ENCODE results near the gene ERN2.
A peak's percentile ranks its signal among the peaks of the same experiment; 100 is the strongest.

The ERN2 gene

DNA sequence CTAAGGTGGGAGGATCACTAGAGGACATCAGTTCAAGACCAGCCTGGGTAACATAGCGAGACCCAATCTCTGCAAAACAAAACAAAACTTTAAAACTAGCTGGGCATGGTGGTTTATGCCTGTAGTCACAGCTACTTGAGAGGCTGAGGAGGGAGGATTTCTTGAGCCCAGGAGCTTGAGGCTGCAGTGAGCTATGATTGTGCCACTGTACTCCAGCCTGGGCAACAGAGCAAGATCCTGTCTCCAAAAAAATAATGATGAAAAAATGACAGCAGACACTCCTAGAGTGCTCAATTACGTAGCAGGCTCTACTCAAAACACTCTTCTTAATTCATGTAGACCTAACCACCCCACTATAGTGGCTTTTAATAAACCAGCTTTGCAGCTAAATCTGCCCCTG lies 12.9 kb downstream of the ERN2 start:
- ChIA-PET CTCF (interaction anchor here (1.1 kb wide), 1 partner anchor 21 kb away, joined by 3 read pairs; no protein-coding TSS in a partner anchor), POLR2A (interaction anchor here (0.6 to 1.0 kb wide), 2 partner anchors 30 to 59 kb away, joined by 3 read pairs; partner anchors contain the start of genes DCTN5 and PALB2)
- TF ChIP-seq ZNF384 (IDR thresholded peaks at IDR 0.05) (no peak), FOXM1 (IDR thresholded peaks at IDR 0.05; ENCODE audit: borderline replicate concordance) (no peak), CTBP1 (IDR thresholded peaks at IDR 0.05; ENCODE audit: borderline replicate concordance) (no peak), ARNT (IDR thresholded peaks at IDR 0.05) (no peak), LEF1 (IDR thresholded peaks at IDR 0.05; ENCODE audit: borderline replicate concordance) (no peak), L3MBTL2 (conservative IDR thresholded peaks at IDR 0.05) (no peak), TARDBP (IDR thresholded peaks at IDR 0.05) (no peak)
- TF ChIP-seq, protein P1, sequence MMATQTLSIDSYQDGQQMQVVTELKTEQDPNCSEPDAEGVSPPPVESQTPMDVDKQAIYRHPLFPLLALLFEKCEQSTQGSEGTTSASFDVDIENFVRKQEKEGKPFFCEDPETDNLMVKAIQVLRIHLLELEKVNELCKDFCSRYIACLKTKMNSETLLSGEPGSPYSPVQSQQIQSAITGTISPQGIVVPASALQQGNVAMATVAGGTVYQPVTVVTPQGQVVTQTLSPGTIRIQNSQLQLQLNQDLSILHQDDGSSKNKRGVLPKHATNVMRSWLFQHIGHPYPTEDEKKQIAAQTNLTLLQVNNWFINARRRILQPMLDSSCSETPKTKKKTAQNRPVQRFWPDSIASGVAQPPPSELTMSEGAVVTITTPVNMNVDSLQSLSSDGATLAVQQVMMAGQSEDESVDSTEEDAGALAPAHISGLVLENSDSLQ (IDR thresholded peaks at IDR 0.05) = no peak
- DNase-seq (ENCODE audit: extremely low spot score) = no peak

DNA sequence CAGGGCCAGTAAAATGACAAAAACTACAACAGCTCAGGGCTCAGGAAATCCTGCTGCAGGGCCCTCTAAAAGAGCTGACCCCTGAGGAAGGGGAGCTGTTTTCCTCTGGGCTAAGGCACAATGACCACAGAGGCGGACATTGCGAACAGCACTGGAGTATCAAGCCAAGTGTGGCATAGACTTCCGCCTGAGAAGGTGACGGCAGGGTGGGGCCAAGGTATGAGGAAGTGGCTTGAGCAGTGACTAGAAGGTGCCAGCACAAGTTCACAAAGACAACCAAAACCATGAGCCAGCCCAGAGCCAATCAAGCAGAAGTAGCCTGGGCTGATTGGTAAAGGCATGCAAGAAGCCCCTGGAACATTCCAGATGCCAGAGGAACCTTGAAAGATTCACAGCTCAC lies 13.9 kb downstream of the ERN2 start:
- POLR2A ChIA-PET = no interaction called here
- no peak for DNase-seq (ENCODE audit: extremely low spot score)
- no peak for TF ChIP-seq FOXK2 (IDR thresholded peaks at IDR 0.05)
- no peak for TF ChIP-seq SP1 (IDR thresholded peaks at IDR 0.05)
- TF ChIP-seq SUZ12 (IDR thresholded peaks at IDR 0.05) = no peak
- no peak for TF ChIP-seq ARNT (IDR thresholded peaks at IDR 0.05)
- TF ChIP-seq HDGF (IDR thresholded peaks at IDR 0.05; ENCODE audit: borderline replicate concordance) = no peak
- no peak for TF ChIP-seq ELF4 (IDR thresholded peaks at IDR 0.05)
- TF ChIP-seq BHLHE40 (IDR thresholded peaks at IDR 0.05; ENCODE audit: borderline replicate concordance) = no peak
- CTCF ChIA-PET = no interaction called here

DNA sequence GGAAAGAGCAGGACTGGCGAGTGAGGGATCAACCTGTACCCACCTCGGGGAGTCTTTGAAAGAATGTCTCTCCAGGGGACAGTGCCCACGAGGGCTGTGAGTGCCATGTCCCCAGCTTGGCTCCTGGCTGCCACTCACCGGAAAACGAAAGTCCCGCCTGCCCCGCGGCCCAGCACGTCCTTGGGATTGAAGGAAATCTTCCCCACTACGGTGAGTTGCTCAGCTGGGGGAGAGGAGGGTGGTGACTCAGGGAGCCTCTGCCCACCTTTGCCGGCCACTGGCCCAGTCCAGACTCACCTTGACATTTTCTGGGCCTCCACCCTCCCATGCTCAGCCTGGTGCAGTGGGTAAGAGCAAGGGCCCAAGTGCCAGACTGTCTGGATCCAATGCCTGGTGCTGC lies 17.3 kb downstream of the ERN2 start:
- no peak for DNase-seq (ENCODE audit: extremely low spot score)
- TF ChIP-seq NFRKB (IDR thresholded peaks at IDR 0.05) (no peak), CTBP1 (IDR thresholded peaks at IDR 0.05; ENCODE audit: borderline replicate concordance) (no peak), ELF4 (IDR thresholded peaks at IDR 0.05) (no peak)
- ChIA-PET POLR2A (no interaction called here), CTCF (no interaction called here)

DNA sequence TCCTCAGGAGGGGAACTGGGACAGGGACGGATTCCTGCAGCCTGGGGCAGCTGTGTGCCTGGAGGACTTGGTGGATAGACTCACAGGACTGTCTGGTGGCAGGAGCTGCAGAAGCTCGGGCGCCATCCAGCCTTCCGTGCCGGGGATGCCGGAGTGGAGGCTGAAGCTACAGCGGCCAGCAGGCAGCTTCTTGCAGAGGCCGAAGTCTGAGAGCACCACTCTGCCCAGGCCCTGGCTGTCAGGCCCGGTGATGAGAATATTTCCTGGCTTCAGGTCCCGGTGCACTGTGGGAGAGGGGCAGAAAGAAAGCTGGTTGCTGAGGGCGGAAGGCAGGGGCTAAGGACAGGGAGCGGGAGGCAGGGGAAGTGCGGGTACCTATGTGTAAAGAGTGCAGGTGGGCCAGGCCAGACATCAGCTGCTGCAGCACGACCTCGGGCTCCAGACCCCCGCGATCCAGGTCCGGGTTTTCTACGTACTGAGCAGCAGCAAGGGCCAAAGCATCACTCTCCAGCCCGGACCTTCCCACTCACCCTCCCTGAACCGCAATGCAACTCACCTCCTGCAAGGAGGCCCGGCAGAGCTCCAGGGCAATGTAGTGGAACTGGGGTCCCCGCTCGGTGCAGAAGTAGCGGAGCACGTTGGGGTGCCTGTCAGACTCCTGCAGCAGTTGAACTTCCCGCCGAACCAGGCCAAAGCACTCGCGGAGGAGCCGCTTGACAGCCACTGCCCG lies 18.2 kb downstream of the ERN2 start:
- no peak for TF ChIP-seq SUZ12 (IDR thresholded peaks at IDR 0.05)
- TF ChIP-seq FOXM1 (IDR thresholded peaks at IDR 0.05; ENCODE audit: borderline replicate concordance) = no peak
- TF ChIP-seq NFRKB (IDR thresholded peaks at IDR 0.05) = no peak
- TF ChIP-seq L3MBTL2 (conservative IDR thresholded peaks at IDR 0.05) = no peak
- no peak for TF ChIP-seq HDGF (IDR thresholded peaks at IDR 0.05; ENCODE audit: borderline replicate concordance)
- no peak for TF ChIP-seq FOXK2 (IDR thresholded peaks at IDR 0.05)
- TF ChIP-seq CTBP1 (IDR thresholded peaks at IDR 0.05; ENCODE audit: borderline replicate concordance) = no peak
- TF ChIP-seq FOXA1 (IDR thresholded peaks at IDR 0.05) = no peak
- TF ChIP-seq TARDBP (IDR thresholded peaks at IDR 0.05) = no peak
- TF ChIP-seq, protein P1 (IDR thresholded peaks at IDR 0.05) = no peak
- no peak for TF ChIP-seq LEF1 (IDR thresholded peaks at IDR 0.05; ENCODE audit: borderline replicate concordance)
- CTCF ChIA-PET = no interaction called here
- DNase-seq (ENCODE audit: extremely low spot score) = peak; percentile 34
- POLR2A ChIA-PET = interaction anchor here (1.2 kb wide), 1 partner anchor 15 kb away, joined by 3 read pairs; no protein-coding TSS in a partner anchor

DNA sequence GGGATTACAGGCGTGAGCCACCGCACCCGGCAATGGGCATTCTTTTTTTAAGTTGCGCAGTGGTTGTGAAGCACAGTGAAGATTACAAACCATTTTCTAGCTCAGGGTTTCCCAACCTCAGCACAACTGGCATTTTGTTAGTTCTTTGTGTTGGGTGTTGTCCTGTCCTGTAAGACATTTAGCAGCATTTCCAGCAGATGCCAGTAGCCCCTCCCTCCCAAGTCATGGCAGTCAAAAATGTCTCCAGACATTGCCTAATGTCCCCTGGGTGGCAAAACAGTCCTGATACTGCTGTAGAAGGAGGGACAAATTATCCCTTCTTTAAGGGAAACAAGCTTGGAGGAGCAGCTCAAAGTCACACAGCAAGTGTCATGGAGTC lies 18.8 kb downstream of the ERN2 start:
- no peak for TF ChIP-seq ARNT (IDR thresholded peaks at IDR 0.05)
- TF ChIP-seq FOXM1 (IDR thresholded peaks at IDR 0.05; ENCODE audit: borderline replicate concordance) = no peak
- no peak for TF ChIP-seq NFRKB (IDR thresholded peaks at IDR 0.05)
- TF ChIP-seq SP1 (IDR thresholded peaks at IDR 0.05) = no peak
- TF ChIP-seq SUZ12 (IDR thresholded peaks at IDR 0.05) = no peak
- no peak for TF ChIP-seq BHLHE40 (IDR thresholded peaks at IDR 0.05; ENCODE audit: borderline replicate concordance)
- no peak for TF ChIP-seq LEF1 (IDR thresholded peaks at IDR 0.05; ENCODE audit: borderline replicate concordance)
- TF ChIP-seq, protein P1 (IDR thresholded peaks at IDR 0.05) = no peak
- TF ChIP-seq L3MBTL2 (conservative IDR thresholded peaks at IDR 0.05) = no peak
- no peak for TF ChIP-seq TARDBP (IDR thresholded peaks at IDR 0.05)
- TF ChIP-seq ELF4 (IDR thresholded peaks at IDR 0.05) = no peak
- TF ChIP-seq CTBP1 (IDR thresholded peaks at IDR 0.05; ENCODE audit: borderline replicate concordance) = no peak
- TF ChIP-seq HDGF (IDR thresholded peaks at IDR 0.05; ENCODE audit: borderline replicate concordance) = no peak
- TF ChIP-seq FOXK2 (IDR thresholded peaks at IDR 0.05) = no peak
- POLR2A ChIA-PET = interaction anchor here (1.2 kb wide), 1 partner anchor 14 kb away, joined by 3 read pairs; no protein-coding TSS in a partner anchor
- DNase-seq (ENCODE audit: extremely low spot score) = no peak
- CTCF ChIA-PET = no interaction called here

DNA sequence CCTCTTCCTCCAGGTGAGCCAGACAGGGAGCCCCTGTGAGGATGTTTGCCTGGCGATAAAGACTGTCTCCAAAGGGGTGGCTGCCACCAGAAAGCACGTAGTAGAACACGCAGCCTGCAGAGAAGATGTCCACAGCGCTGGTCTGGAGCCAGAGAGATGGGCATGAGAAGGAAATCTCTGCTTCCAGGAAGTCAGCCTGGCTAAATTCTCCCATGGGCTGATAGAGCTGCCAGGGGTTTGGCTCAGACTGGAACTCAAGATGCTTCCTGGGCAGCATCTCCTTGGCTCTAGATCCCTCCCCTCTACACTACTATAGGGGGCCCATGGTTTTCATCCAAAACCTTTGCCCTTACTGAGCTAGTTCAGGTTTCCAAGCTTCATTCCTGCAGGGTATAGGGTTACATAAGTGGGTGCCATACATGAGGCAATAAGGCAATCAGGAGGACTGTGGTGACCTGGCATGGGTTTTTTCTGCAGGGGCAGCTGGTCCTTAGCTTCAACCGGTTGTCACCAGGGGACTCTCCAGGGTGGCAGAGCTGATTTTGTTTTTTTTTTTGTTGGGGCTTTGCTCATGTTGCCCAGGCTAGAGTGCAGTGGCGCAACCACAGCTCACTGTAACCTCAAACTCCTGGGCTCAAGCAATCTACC lies 20.7 kb downstream of the ERN2 start:
- TF ChIP-seq SUZ12 (IDR thresholded peaks at IDR 0.05) (no peak), TARDBP (IDR thresholded peaks at IDR 0.05) (no peak), ZNF384 (IDR thresholded peaks at IDR 0.05) (no peak), LEF1 (IDR thresholded peaks at IDR 0.05; ENCODE audit: borderline replicate concordance) (no peak), FOXA1 (IDR thresholded peaks at IDR 0.05) (no peak), CTBP1 (IDR thresholded peaks at IDR 0.05; ENCODE audit: borderline replicate concordance) (no peak), SP1 (IDR thresholded peaks at IDR 0.05) (no peak), FOXM1 (IDR thresholded peaks at IDR 0.05; ENCODE audit: borderline replicate concordance) (no peak), HDGF (IDR thresholded peaks at IDR 0.05; ENCODE audit: borderline replicate concordance) (no peak), ARNT (IDR thresholded peaks at IDR 0.05) (no peak)
- TF ChIP-seq, protein P1 (IDR thresholded peaks at IDR 0.05) = no peak
- ChIA-PET POLR2A (no interaction called here), CTCF (interaction anchor here (0.6 kb wide), 1 partner anchor 230 kb away, joined by 3 read pairs; no protein-coding TSS in a partner anchor)
- no peak for DNase-seq (ENCODE audit: extremely low spot score)

Measured in HEK293T (cell line).